ENCODE data around the gene RASSF3.

DNA sequence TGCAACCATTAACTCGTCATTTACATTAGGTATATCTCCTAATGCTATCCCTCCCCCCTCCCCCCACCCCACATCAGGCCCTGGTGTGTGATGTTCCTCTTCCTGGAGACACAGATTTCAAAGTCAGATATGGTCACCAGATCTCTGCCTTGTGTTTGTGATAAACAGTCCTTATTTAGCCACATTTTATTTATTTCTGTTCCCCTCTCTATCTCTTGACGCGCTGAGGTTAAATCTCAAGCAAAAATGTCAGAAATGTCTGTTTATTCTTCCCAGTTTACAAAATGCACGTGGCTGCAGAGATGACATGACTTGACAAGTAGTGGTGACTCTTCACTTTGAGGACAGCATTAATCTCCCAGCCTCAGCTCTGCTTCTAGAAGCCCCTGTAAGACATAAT is 11.5 kb upstream of the RASSF3 start:
- TF ChIP-seq, protein P1, sequence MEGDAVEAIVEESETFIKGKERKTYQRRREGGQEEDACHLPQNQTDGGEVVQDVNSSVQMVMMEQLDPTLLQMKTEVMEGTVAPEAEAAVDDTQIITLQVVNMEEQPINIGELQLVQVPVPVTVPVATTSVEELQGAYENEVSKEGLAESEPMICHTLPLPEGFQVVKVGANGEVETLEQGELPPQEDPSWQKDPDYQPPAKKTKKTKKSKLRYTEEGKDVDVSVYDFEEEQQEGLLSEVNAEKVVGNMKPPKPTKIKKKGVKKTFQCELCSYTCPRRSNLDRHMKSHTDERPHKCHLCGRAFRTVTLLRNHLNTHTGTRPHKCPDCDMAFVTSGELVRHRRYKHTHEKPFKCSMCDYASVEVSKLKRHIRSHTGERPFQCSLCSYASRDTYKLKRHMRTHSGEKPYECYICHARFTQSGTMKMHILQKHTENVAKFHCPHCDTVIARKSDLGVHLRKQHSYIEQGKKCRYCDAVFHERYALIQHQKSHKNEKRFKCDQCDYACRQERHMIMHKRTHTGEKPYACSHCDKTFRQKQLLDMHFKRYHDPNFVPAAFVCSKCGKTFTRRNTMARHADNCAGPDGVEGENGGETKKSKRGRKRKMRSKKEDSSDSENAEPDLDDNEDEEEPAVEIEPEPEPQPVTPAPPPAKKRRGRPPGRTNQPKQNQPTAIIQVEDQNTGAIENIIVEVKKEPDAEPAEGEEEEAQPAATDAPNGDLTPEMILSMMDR (IDR thresholded peaks at IDR 0.05 in 4 of 5, conservative IDR thresholded peaks at IDR 0.05 in 1 of 5): no peak
- TF ChIP-seq POLR2A (IDR thresholded peaks at IDR 0.05): no peak
